Psoas muscle (tissue), 8 donors: ENCODE measurements around the gene SBSN. TPM values are rescaled to one million over a fixed set of nuclear protein-coding genes. Genes with fewer than 3 reads are reported as not detected.
A peak's percentile ranks its signal among the peaks of the same experiment; 100 is the strongest.

ENCODE experiments used
- ATAC-seq, 4 donors: fragments of 200-7000 bp; cut with Tn5 transposase; one replicate each; pipeline ENCODE4 v1.9.1; 2020; ENCODE audit warnings: moderate library complexity in 3 of 4, mild to moderate bottlenecking in 2 of 4
- DNase-seq, 2 donors: peaks; one replicate each; pipeline ENCODE4 v3.0.0-alpha.2; 2020
- H3K27ac ChIP-seq: fragments of 200-600 bp; one replicate; pipeline ENCODE4 v1.8.0; 2022
- H3K27me3 ChIP-seq, 3 donors: fragments of 200-600 bp in 1 of 3; one replicate each; pipeline versions ENCODE4 v1.6.1 to v1.8.0; 2013 to 2022; ENCODE audit warnings: low read length in 2 of 3, mild to moderate bottlenecking in 2 of 3, moderate library complexity in 1 of 3; ENCODE audit not compliant: insufficient read depth in 3 of 3
- H3K36me3 ChIP-seq, 2 donors: fragments of 200-600 bp in 1 of 2; one replicate each; pipeline versions ENCODE4 v1.6.1 to v1.8.0; 2013 to 2022; ENCODE audit warnings: low read depth in 1 of 2, mild to moderate bottlenecking in 1 of 2, moderate library complexity in 1 of 2; ENCODE audit not compliant: insufficient read depth in 1 of 2
- H3K4me1 ChIP-seq: fragments of 200-600 bp; one replicate; pipeline ENCODE4 v1.8.0; 2022
- H3K4me3 ChIP-seq: fragments of 200-600 bp; one replicate; pipeline ENCODE4 v1.8.0; 2022; ENCODE audit warnings: mild to moderate bottlenecking
- H3K9me3 ChIP-seq: fragments of 200-600 bp; one replicate; pipeline ENCODE4 v1.8.0; 2022
- CTCF ChIP-seq: fragments of 200-600 bp; IDR thresholded peaks from one replicate; pipeline ENCODE4 v1.8.0; 2022; ENCODE audit warnings: antibody characterized with exemption
- WGBS, 3 donors: extraction: QIAGEN DNeasy Blood & Tissue Kit; methylation state at CpG; one replicate each; pipeline versions ENCODE4 v1.1.6 to v1.1.7; 2013; 5-methylcytosine and 5-hydroxymethylcytosine counted together
- intact Hi-C, 2 donors: fragments of 100-400 bp; cut with DNase I; formaldehyde crosslinking; loops; one replicate each; pipeline versions ENCODE4 v1.11.0 to v1.14.2; 2022
- polyA plus RNA-seq, 3 donors: library from polyadenylated mRNA; stranded (reverse); fragments of 200-250 nt; gene quantifications; one replicate each; pipeline ENCODE4 v1.2.3, GENCODE V29; 2013
- total RNA-seq, 4 donors: library from RNA; stranded (reverse); fragmentation: NEBNext Ultra II Directional in 2 of 4; extraction: Animal tissue kit (Norgen Biotek cat#: 25700) in 2 of 4; gene quantifications; one replicate each; pipeline versions ENCODE4 v1.2.1 to v1.2.4, GENCODE V29; 2021 to 2023
- donor health status: healthy with polysubstance abuse.
- donor health status: DM: no; HTN: no; CAD: no; lungs with moderate emphysema.
- donor health status: Bipolar disorder and iron deficiency.
- donor health status: healthy.
- donor health status: DM: yes; HTN: yes; CAD: no.
- donor health status: DM: no; HTN: no; CAD: no.
- donor health status: DM: no; HTN: no; CAD: no.
- donor health status: DM: yes; HTN: yes; CAD: no.

Gene SBSN
- total and polyA plus RNA-seq, 7 donors: 0.09 TPM; not detected in 6

GRCh38 chr19:35534803-35535480 lies 6.8 kb upstream of the SBSN start:
- peaks cover 0 to 45% (median 7%) of the 10 kb centered on the region in 3 donors for H3K27me3 ChIP-seq
- no peaks in the 10 kb centered on the region for H3K9me3 ChIP-seq
- no peak for TF ChIP-seq CTCF
- no peaks in the 10 kb centered on the region for H3K36me3 ChIP-seq
- H3K4me1 ChIP-seq: no peaks in the 10 kb centered on the region
- H3K4me3 ChIP-seq: no peak overlapping the region
- intact Hi-C loops: no loop called here
- 49 to 60% (median 58%) methylated on average over 10 of the region's 10 CpGs for WGBS, 3 donors
- ATAC-seq: no peak
- DNase-seq: no peak
- no peak overlapping the region for H3K27ac ChIP-seq

GRCh38 chr19:35533822-35534392 lies 5.8 kb upstream of the SBSN start:
- Histone ChIP-seq H3K4me3 (no peak overlapping the region), H3K27me3 (peaks cover 0 to 52% (median 11%) of the 10 kb centered on the region in 3 donors), H3K36me3 (no peaks in the 10 kb centered on the region), H3K4me1 (no peaks in the 10 kb centered on the region), H3K9me3 (no peaks in the 10 kb centered on the region), H3K27ac (no peak overlapping the region)
- WGBS, 3 donors: 2 to 4% (median 4%) methylated on average over 29 to 30 of the region's 30 CpGs
- DNase-seq: peak in 1 of 2 donors; percentile 64
- TF ChIP-seq CTCF: no peak
- intact Hi-C loops: no loop called here
- ATAC-seq: peak in 1 of 4 donors; percentile 32

- Histone ChIP-seq H3K36me3 (no peaks in the 10 kb centered on the region), H3K9me3 (no peaks in the 10 kb centered on the region), H3K27ac (no peak within 1 kb of the TSS), H3K27me3 (peaks cover 0 to 58% (median 11%) of the 10 kb centered on the region in 3 donors), H3K4me1 (no peaks in the 10 kb centered on the region), H3K4me3 (no peak within 1 kb of the TSS)
- intact Hi-C loops: no loop called here
- no peak for TF ChIP-seq CTCF
- ATAC-seq: no peak
- 28 to 39% (median 32%) methylated on average over 31 to 39 of the region's 39 CpGs for WGBS, 3 donors
- DNase-seq: no peak
These were observed 5.2 kb upstream of the SBSN start, which contains the start of gene GAPDHS for GRCh38 chr19:35533201-35533821. Gene GAPDHS, plus strand, starts transcription at chr19:35533456. Its CDS starts 72 bp downstream, at chr19:35533528.

GRCh38 chr19:35531291-35531690 lies 3.2 kb upstream of the SBSN start:
- Histone ChIP-seq H3K4me3 (no peak overlapping the region), H3K27ac (no peak overlapping the region), H3K36me3 (no peaks in the 10 kb centered on the region), H3K9me3 (no peaks in the 10 kb centered on the region), H3K27me3 (peaks cover 0 to 66% (median 11%) of the 10 kb centered on the region in 3 donors), H3K4me1 (no peaks in the 10 kb centered on the region)
- ATAC-seq (no peak), DNase-seq (no peak)
- intact Hi-C loops: no loop called here
- 44 to 46% (median 46%) methylated on average over 6 of the region's 6 CpGs for WGBS, 3 donors
- TF ChIP-seq CTCF: no peak
